ENCODE measurements around the gene ERN1. TPM values are rescaled to one million over a fixed set of nuclear protein-coding genes. Genes with fewer than 3 reads are reported as not detected.
A peak's percentile ranks its signal among the peaks of the same experiment; 100 is the strongest.

Gene ERN1
- total and polyA plus RNA-seq, 2 of the 13 experiments (the other 11 are each of a cell fraction or from before 2014, with no cell fraction given) = 6.0 to 12.7 TPM

DNA sequence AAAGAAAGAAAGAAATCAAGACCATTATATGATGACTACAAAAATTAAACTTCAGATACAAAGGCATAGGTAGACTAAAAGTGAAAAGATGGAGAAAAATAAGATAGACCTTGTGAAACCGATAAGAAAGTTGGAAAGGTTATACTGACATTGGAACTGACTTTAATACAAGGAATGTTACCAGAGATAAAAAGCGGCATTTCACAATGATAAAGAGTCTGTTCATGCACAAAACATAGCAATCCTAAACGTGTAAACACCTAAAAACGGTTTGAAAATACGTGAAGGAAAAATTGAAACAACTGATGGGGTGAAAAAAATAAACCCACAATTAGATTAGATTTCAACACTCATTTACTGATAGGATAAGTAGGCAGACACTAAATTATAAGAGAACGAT, 9.6 kb upstream of the ERN1 start:
- Histone ChIP-seq H3K36me3 (replicated peaks in 1 of 2; ENCODE audit: control insufficient read depth in 1 of 2, insufficient read depth in 2 of 2, low read length in 2 of 2) (no peaks in the 10 kb centered on the region), H2AFZ (ENCODE audit: low read length) (peak overlapping the region; percentile 7), H3K4me2 (ENCODE audit: low read depth, low read length) (no peak overlapping the region), H3K27me3 (ENCODE audit: control insufficient read depth in 1 of 2, insufficient read depth in 2 of 2, low read length in 2 of 2) (no peaks in the 10 kb centered on the region), H3K4me3 (replicated peaks in 1 of 3; ENCODE audit: insufficient read depth in 1 of 3, low read depth in 2 of 3, low read length in 3 of 3) (no peak overlapping the region), H3K27ac (ENCODE audit: extremely low read length, insufficient read depth, low read length) (no peak overlapping the region), H3K9me3 (ENCODE audit: low read length) (no peaks in the 10 kb centered on the region), H3K9ac (ENCODE audit: insufficient read depth, low read depth, low read length) (no peak overlapping the region), H4K20me1 (ENCODE audit: insufficient read depth, low read length) (no peaks in the 10 kb centered on the region), H3K4me1 (ENCODE audit: insufficient read depth, low read length) (peaks cover 18% of the 10 kb centered on the region), H3K79me2 (ENCODE audit: insufficient read depth, low read length) (no peaks in the 10 kb centered on the region)
- CTCF ChIA-PET (ENCODE audit: low intra/inter-chr PET ratio, low total read pairs) = no interaction called here
- FAIRE-seq (no peak), ATAC-seq (no peak), DNase-seq (ENCODE audit: low spot score) (no peak)
- 58% methylated on average over 6 of the region's 6 CpGs for WGBS (ENCODE audit: low lambda C conversion rate)
- BruUV-seq (replicated peaks) = no TSS peak
- no peak for TF ChIP-seq ZNF720 (CRISPR knock-in tag; IDR thresholded peaks at IDR 0.05)
- no peak for TF ChIP-seq AGO2 (optimal IDR thresholded peaks at IDR 0.05; ENCODE audit: low read depth, low read length)
- POLR2A ChIA-PET = no interaction called here
- in situ Hi-C loops (cut with HindIII; ENCODE audit: extremely low pct_ligation_motif_present, low pct_unique_long_range_greater_than_20kb) = loop anchor here (10.0 kb wide), 1 partner anchor 215 kb away; no protein-coding TSS in a partner anchor
- intact Hi-C loops (cut with micrococcal nuclease; ENCODE audit: unreplicated experiment) = loop anchor here (10.0 kb wide), 1 partner anchor 225 kb away; the partner anchor contains the start of genes CSHL1 and GH1

DNA sequence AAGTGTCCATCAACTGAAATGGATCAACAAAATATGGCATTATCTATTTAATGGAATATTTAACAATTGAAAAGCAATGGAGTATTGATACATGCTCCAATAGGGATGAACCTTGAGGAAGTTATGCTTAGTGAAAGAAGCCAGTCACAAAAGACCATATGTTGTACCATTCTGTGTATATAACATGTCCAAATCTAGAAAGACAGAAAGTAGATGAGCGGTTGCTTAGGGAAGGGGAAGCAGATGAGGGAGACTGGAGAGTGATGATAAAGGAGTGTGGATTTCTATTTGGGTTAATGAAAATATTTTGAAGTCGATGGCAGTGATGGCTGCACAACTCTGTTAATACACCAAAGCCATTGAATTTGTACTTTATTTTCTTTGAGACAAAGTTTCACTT, 8.5 kb upstream of the ERN1 start:
- Histone ChIP-seq H2AFZ (ENCODE audit: low read length) (no peak overlapping the region), H3K36me3 (replicated peaks in 1 of 2; ENCODE audit: control insufficient read depth in 1 of 2, insufficient read depth in 2 of 2, low read length in 2 of 2) (no peaks in the 10 kb centered on the region), H3K79me2 (ENCODE audit: insufficient read depth, low read length) (no peaks in the 10 kb centered on the region), H3K4me2 (ENCODE audit: low read depth, low read length) (no peak overlapping the region), H3K9ac (ENCODE audit: insufficient read depth, low read depth, low read length) (no peak overlapping the region), H4K20me1 (ENCODE audit: insufficient read depth, low read length) (no peaks in the 10 kb centered on the region), H3K4me3 (replicated peaks in 1 of 3; ENCODE audit: insufficient read depth in 1 of 3, low read depth in 2 of 3, low read length in 3 of 3) (no peak overlapping the region), H3K4me1 (ENCODE audit: insufficient read depth, low read length) (peaks cover 21% of the 10 kb centered on the region), H3K27ac (ENCODE audit: extremely low read length, insufficient read depth, low read length) (no peak overlapping the region), H3K9me3 (ENCODE audit: low read length) (no peaks in the 10 kb centered on the region), H3K27me3 (ENCODE audit: control insufficient read depth in 1 of 2, insufficient read depth in 2 of 2, low read length in 2 of 2) (no peaks in the 10 kb centered on the region)
- intact Hi-C loops (cut with micrococcal nuclease; ENCODE audit: unreplicated experiment) (loop anchor here (10.0 kb wide), 1 partner anchor 224 kb away; the partner anchor contains the start of genes CSHL1 and GH1), in situ Hi-C loops (cut with HindIII; ENCODE audit: extremely low pct_ligation_motif_present, low pct_unique_long_range_greater_than_20kb) (loop anchor here (10.0 kb wide), 1 partner anchor 214 kb away; no protein-coding TSS in a partner anchor)
- no peak for DNase-seq (ENCODE audit: low spot score)
- no TSS peak for BruUV-seq (replicated peaks)
- POLR2A ChIA-PET = no interaction called here
- FAIRE-seq = no peak
- CTCF ChIA-PET (ENCODE audit: low intra/inter-chr PET ratio, low total read pairs) = no interaction called here
- ATAC-seq = no peak
- WGBS (ENCODE audit: low lambda C conversion rate) = 76% methylated on average over 2 of the region's 2 CpGs
- TF ChIP-seq DR1 (CRISPR knock-in tag; IDR thresholded peaks at IDR 0.05) = no peak
- TF ChIP-seq CREM (IDR thresholded peaks at IDR 0.05) = no peak
- TF ChIP-seq CREM (CRISPR knock-in tag; IDR thresholded peaks at IDR 0.05) = no peak
- TF ChIP-seq, protein P1, sequence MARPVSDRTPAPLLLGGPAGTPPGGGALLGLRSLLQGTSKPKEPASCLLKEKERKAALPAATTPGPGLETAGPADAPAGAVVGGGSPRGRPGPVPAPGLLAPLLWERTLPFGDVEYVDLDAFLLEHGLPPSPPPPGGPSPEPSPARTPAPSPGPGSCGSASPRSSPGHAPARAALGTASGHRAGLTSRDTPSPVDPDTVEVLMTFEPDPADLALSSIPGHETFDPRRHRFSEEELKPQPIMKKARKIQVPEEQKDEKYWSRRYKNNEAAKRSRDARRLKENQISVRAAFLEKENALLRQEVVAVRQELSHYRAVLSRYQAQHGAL (CRISPR knock-in tag; IDR thresholded peaks at IDR 0.05; ENCODE audit: not compliant biosample characterization) = no peak
- TF ChIP-seq IRF1 (CRISPR knock-in tag; IDR thresholded peaks at IDR 0.05; ENCODE audit: low read depth) = no peak
- TF ChIP-seq ZBTB2 (CRISPR knock-in tag; IDR thresholded peaks at IDR 0.05; ENCODE audit: low read depth) = no peak
- no peak for TF ChIP-seq LCORL (IDR thresholded peaks at IDR 0.05)
- no peak for TF ChIP-seq LCORL (CRISPR knock-in tag; IDR thresholded peaks at IDR 0.05)
- TF ChIP-seq FOXC1 (CRISPR knock-in tag; IDR thresholded peaks at IDR 0.05; ENCODE audit: borderline replicate concordance) = no peak
- TF ChIP-seq, protein P2, sequence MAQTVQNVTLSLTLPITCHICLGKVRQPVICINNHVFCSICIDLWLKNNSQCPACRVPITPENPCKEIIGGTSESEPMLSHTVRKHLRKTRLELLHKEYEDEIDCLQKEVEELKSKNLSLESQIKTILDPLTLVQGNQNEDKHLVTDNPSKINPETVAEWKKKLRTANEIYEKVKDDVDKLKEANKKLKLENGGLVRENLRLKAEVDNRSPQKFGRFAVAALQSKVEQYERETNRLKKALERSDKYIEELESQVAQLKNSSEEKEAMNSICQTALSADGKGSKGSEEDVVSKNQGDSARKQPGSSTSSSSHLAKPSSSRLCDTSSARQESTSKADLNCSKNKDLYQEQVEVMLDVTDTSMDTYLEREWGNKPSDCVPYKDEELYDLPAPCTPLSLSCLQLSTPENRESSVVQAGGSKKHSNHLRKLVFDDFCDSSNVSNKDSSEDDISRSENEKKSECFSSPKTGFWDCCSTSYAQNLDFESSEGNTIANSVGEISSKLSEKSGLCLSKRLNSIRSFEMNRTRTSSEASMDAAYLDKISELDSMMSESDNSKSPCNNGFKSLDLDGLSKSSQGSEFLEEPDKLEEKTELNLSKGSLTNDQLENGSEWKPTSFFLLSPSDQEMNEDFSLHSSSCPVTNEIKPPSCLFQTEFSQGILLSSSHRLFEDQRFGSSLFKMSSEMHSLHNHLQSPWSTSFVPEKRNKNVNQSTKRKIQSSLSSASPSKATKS (CRISPR knock-in tag; IDR thresholded peaks at IDR 0.05) = no peak

All from HepG2 (cell line).